Chondrocyte (in vitro differentiated cells): ENCODE measurements around the gene ARMS2. TPM values are rescaled to one million over a fixed set of nuclear protein-coding genes. Genes with fewer than 3 reads are reported as not detected.

ENCODE experiments used
- DNase-seq: peaks from one replicate; pipeline ENCODE4 v3.0.0; 2021; ENCODE audit warnings: mixed read lengths, low spot score
- H3K27ac Mint-ChIP-seq: one replicate; pipeline ENCODE4 v1.8.0; 2021; ENCODE audit warnings: mild to moderate bottlenecking, moderate library complexity, mixed read lengths; ENCODE audit not compliant: unreplicated experiment
- H3K27me3 Mint-ChIP-seq: 2 replicates; pipeline ENCODE4 v1.8.0; 2021; ENCODE audit warnings: low read depth, mixed read lengths
- H3K36me3 Mint-ChIP-seq: 2 replicates; pipeline ENCODE4 v1.8.0; 2021; ENCODE audit warnings: low read depth, mixed read lengths
- H3K4me1 Mint-ChIP-seq: 2 replicates; pipeline ENCODE4 v1.8.0; 2021; ENCODE audit warnings: low read depth, mild to moderate bottlenecking, mixed read lengths
- H3K4me3 Mint-ChIP-seq: one replicate; pipeline ENCODE4 v1.8.0; 2021; ENCODE audit warnings: mild to moderate bottlenecking, moderate library complexity, mixed read lengths; ENCODE audit not compliant: unreplicated experiment
- H3K9me3 Mint-ChIP-seq: 2 replicates; pipeline ENCODE4 v1.8.0; 2021; ENCODE audit warnings: low read depth, mixed read lengths
- CTCF ChIP-seq: fragments of 200-600 bp; sonication (generic); IDR thresholded peaks from 2 replicates; pipeline ENCODE4 v1.5.0; 2021; ENCODE audit warnings: antibody characterized with exemption, mild to moderate bottlenecking, moderate library complexity
- total RNA-seq: library from RNA; stranded (reverse); gene quantifications from 3 replicates; pipeline ENCODE4 v1.2.1, GENCODE V29; 2021

The ARMS2 gene
- total RNA-seq, 1 donor from 2014 or later: 0.62 TPM

- TF ChIP-seq CTCF: no peak
- Mint-ChIP-seq H3K36me3 (no peaks in the 10 kb centered on the region), H3K4me3 (no peak overlapping the region), H3K27me3 (no peaks in the 10 kb centered on the region), H3K27ac (peak overlapping the region; percentile 88), H3K4me1 (peaks cover 58% of the 10 kb centered on the region), H3K9me3 (peaks cover 8% of the 10 kb centered on the region)
- DNase-seq: no peak
Measured at GRCh38 chr10:122450353-122450990, 4.0 kb upstream of the ARMS2 start.

DNA sequence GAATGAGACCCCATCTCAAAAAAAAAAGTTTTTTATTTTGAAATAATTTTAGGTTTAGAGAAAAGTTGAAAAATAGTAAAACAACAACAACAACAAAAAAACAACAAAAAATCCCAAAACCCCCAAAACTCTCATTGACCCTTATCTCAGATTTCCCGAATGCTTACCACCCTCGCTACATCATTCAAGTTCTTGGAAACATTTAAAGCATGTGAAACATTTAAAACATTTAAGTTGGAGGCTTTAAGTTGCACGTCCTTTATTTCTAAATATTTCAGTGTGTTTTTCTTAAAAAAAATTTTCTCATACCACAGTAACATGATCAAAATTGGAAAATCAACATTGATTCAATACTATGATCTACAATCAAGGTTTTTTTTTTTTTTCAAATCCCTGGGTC, 382 bp upstream of the ARMS2 start:
- no peak overlapping the region for H3K4me3 Mint-ChIP-seq
- H3K4me1 Mint-ChIP-seq: peaks cover 53% of the 10 kb centered on the region
- DNase-seq: no peak
- peak overlapping the region; percentile 74 for H3K27ac Mint-ChIP-seq
- no peaks in the 10 kb centered on the region for H3K36me3 Mint-ChIP-seq
- H3K9me3 Mint-ChIP-seq: no peaks in the 10 kb centered on the region
- no peaks in the 10 kb centered on the region for H3K27me3 Mint-ChIP-seq
- no peak for TF ChIP-seq CTCF

DNA sequence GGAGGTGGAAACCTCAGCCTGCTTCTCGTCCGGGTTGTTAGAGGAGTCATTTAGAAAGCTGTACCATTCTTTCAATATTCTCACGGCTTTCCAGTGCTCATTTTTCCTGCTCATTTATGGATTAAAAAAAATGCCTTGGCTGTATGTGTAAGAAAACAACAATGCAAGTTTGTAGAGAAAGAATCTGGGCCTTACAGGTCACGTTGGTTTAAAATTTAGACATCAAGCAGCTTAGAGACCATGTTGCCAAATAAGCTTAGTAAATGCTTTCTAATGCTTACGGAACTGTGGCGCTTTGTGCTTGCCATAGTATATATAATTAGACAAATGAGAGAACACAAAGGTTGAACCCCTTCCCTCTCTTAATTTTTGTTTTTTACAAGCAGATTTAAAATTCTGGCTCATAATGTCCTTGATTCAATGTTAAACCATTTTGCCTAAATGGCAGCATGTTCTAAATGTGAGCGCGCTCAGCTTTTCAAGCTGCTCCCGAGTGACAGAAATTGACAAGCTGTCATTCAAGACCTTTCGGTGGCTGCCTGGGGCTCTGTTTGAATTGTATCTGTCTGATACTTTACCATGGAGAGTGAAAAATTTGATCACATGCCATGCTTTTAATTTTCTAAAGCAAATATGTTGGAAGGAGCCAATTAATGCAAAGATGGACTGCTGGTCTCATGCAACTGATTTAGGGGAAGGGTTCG, 1.1 kb downstream of the ARMS2 start:
- Mint-ChIP-seq H3K4me1 (peaks cover 53% of the 10 kb centered on the region), H3K4me3 (no peak overlapping the region), H3K27ac (no peak overlapping the region), H3K27me3 (no peaks in the 10 kb centered on the region), H3K9me3 (no peaks in the 10 kb centered on the region), H3K36me3 (no peaks in the 10 kb centered on the region)
- no peak for TF ChIP-seq CTCF
- no peak for DNase-seq

- peaks cover 45% of the 10 kb centered on the region for H3K4me1 Mint-ChIP-seq
Measured at GRCh38 chr10:122457934-122458333, 3.5 kb downstream of the ARMS2 start.

GRCh38 chr10:122458693-122459092, 4.2 kb downstream of the ARMS2 start:
- H3K36me3 Mint-ChIP-seq: peaks cover 7% of the 10 kb centered on the region
- no peaks in the 10 kb centered on the region for H3K9me3 Mint-ChIP-seq
- no peak overlapping the region for H3K4me3 Mint-ChIP-seq
- no peaks in the 10 kb centered on the region for H3K27me3 Mint-ChIP-seq
- no peak for DNase-seq
- H3K4me1 Mint-ChIP-seq: peaks cover 52% of the 10 kb centered on the region
- no peak for TF ChIP-seq CTCF
- H3K27ac Mint-ChIP-seq: no peak overlapping the region

More at GRCh38 chr10:122457934-122458333, 3.5 kb downstream of the ARMS2 start:
- no peaks in the 10 kb centered on the region for H3K9me3 Mint-ChIP-seq
- H3K27ac Mint-ChIP-seq: no peak overlapping the region
- no peak overlapping the region for H3K4me3 Mint-ChIP-seq
- no peak for TF ChIP-seq CTCF
- H3K27me3 Mint-ChIP-seq: no peaks in the 10 kb centered on the region
- no peak for DNase-seq
- peaks cover 3% of the 10 kb centered on the region for H3K36me3 Mint-ChIP-seq
